Vagina (tissue), 2 donors: ENCODE measurements around the gene MPRIP.
"Not testable (repeated sequence)": the region's sequence is repeated elsewhere in the genome, so short reads cannot be mapped to it uniquely, and the experiment has no call there.

ENCODE experiments used
- CTCF ChIP-seq, 3 experiments: fragments of 450-650 bp in 2 of 3; fragments of 200-600 bp in 1 of 3; sonication (generic) in 1 of 3; IDR thresholded peaks; one replicate each; pipeline ENCODE4 v1.5.1; 2017 to 2019; ENCODE audit warnings: antibody characterized with exemption in 3 of 3, mild to moderate bottlenecking in 2 of 3, moderate library complexity in 2 of 3
- POLR2A ChIP-seq, 2 donors: fragments of 450-650 bp; IDR thresholded peaks; one replicate each; pipeline ENCODE4 v1.6.1; 2017; ENCODE audit warnings: antibody characterized with exemption in 2 of 2, mild to moderate bottlenecking in 2 of 2, moderate library complexity in 2 of 2

GRCh38 chr17:17014748-17015124, 27.5 kb upstream of the MPRIP start:
- not testable (repeated sequence) for TF ChIP-seq CTCF, POLR2A (IDR thresholded peaks at IDR 0.05)
